Coronary artery (tissue), 2 donors: ENCODE results near the gene TRIM8.
A peak's percentile ranks its signal among the peaks of the same experiment; 100 is the strongest.

ENCODE experiments used
- DNase-seq: peaks from one replicate; pipeline ENCODE4 v3.0.0-alpha.2; 2017; ENCODE audit warnings: low spot score
- H3K27ac ChIP-seq, 2 donors: fragments of 200-600 bp; sonication (generic); one replicate each; pipeline ENCODE4 v1.5.1; 2016 to 2019
- H3K4me3 ChIP-seq: fragments of 200-600 bp; sonication (generic); 2 replicates; pipeline ENCODE4 v1.5.1; 2016; ENCODE audit warnings: mild to moderate bottlenecking, moderate library complexity
- TF ChIP-seq, protein P1 (sequence below): fragments of 200-600 bp; sonication (generic); IDR thresholded peaks from one replicate; pipeline ENCODE4 v1.5.1; 2019; ENCODE audit warnings: antibody characterized with exemption

Gene TRIM8

GRCh38 chr10:102656791-102657371, 12.6 kb downstream of the TRIM8 start:
- no peak overlapping the region for H3K4me3 ChIP-seq
- DNase-seq, result no peak
- no peak overlapping the region for H3K27ac ChIP-seq
- TF ChIP-seq, protein P1, sequence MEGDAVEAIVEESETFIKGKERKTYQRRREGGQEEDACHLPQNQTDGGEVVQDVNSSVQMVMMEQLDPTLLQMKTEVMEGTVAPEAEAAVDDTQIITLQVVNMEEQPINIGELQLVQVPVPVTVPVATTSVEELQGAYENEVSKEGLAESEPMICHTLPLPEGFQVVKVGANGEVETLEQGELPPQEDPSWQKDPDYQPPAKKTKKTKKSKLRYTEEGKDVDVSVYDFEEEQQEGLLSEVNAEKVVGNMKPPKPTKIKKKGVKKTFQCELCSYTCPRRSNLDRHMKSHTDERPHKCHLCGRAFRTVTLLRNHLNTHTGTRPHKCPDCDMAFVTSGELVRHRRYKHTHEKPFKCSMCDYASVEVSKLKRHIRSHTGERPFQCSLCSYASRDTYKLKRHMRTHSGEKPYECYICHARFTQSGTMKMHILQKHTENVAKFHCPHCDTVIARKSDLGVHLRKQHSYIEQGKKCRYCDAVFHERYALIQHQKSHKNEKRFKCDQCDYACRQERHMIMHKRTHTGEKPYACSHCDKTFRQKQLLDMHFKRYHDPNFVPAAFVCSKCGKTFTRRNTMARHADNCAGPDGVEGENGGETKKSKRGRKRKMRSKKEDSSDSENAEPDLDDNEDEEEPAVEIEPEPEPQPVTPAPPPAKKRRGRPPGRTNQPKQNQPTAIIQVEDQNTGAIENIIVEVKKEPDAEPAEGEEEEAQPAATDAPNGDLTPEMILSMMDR, result no peak

DNA sequence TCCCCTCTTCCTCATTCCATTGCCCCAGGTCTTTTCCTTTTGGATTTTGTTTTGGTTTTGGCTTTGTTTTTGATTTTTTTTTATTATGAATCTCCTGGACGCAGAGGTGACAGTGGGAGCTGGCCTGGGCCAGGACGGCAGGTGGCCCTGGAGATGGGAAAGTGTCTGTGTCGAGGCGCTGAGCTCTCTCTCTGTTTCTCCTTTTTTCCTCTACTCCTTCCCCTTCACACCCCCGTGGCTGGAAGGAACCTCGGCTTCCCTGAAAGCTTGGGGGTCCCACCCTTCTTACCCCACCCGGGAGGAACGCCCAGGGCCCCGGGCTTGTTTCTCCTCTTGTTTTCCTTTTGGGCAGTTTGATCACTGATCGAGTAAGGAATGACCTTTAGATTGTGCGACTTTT, 13.2 kb downstream of the TRIM8 start:
- Histone ChIP-seq H3K4me3 (no peak overlapping the region), H3K27ac (no peak overlapping the region)
- DNase-seq, result no peak
- TF ChIP-seq, protein P1, result no peak

DNA sequence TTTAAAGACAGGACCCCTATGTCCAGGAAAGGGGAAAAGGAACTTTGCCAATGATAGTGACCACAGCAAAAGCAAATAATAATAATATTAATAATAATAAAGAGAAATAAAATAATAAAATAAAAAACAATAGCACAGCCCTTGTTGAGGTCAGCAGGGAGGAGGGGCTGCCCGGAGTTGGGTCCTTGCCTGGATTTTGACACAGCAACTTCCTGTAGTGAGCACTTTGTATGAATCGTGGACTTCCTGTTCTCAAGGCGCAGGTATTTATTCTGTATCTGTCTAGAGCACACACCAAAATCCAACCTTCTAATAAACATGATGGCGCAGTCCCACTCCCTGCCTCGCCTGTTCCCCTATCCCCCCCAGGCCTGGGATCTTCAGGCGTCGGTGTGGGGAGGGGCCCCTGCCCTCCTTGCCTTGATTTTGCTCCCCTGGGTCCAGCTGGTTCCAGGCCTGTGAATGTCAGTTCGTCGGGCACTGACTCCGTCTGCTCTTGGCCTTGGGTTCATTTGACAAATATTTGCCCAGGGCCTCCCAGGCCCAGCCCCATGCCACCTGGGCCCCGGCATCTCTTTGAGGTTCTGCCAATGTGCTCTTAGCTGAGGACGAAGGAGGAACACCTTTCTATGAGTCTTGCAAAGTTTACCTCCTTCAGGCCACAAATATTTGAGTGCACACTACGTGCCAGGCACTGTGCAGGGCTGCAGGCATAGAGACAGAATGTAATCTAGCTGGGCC, 13.9 kb downstream of the TRIM8 start:
- TF ChIP-seq, protein P1, result no peak
- DNase-seq, result no peak
- peak overlapping the region in 1 of 2 donors; percentile 41 for H3K27ac ChIP-seq
- H3K4me3 ChIP-seq, result no peak overlapping the region

- no peak for DNase-seq
- TF ChIP-seq, protein P1, result no peak
- Histone ChIP-seq H3K4me3 (no peak overlapping the region), H3K27ac (peak overlapping the region in 1 of 2 donors; percentile 41)
Measured at GRCh38 chr10:102658802-102659201, 14.5 kb downstream of the TRIM8 start.

DNA sequence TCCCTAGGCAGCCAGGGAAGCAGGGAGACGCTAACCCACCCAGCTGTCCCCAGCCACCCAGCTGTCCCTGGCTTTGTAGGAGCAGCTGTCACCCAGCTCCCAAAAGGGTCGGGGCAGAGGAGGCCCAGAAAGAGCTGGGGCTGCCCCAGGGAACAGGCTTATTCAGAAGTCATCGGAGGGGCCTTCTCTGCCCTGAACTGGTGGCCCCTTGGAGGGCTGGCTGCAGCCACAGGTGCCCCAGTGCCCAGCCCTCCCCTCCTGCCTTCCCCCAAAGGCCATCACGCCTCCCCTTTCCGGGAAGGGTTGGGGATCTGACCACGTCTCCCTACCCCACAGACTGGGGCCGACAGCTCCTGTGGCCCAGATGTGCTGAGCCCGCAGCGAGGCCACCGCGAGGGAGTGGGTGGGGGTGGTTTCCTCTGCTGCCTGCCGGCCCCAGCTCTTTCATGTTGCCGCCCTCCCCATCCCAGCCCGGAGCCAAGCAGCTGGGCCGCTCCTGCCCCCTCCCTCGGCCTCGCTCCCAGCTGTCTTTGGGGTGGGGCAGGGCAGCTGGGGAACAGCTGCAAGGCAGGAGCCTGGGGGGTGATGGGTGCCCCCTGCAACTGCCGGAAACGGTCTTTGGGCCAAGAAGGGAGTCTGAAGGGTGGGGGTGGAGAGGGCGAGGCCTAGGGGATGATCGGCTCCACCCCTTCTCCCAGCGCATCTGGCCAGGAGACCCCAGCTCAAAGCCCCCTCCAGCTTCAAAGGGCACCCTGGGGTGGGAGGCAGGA, 16.8 kb downstream of the TRIM8 start:
- peak; percentile 76 for DNase-seq
- TF ChIP-seq, protein P1, result no peak
- Histone ChIP-seq H3K27ac (peak overlapping the region; percentile 39 to 75), H3K4me3 (peak overlapping the region; percentile 19)

DNA sequence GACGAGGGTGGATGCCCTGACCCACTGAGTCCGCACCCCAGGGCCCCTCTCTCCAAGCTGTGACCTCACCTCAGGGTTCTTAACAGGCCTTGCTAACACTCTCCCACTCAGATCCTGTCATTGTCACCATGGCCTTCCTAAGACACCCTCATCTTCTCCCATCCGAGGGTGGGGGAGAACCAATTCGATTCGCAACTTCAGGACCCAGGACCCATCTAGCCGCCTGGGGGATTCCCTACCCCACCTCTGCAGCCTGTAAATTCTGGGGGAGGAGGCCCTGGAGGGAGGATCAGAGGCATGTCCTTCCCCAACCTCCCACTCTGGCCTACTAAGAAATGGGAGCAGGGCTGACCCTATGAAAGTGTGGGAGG, 17.4 kb downstream of the TRIM8 start:
- H3K4me3 ChIP-seq, result no peak overlapping the region
- TF ChIP-seq, protein P1, result no peak
- no peak for DNase-seq
- H3K27ac ChIP-seq, result peak overlapping the region; percentile 39 to 75
